GM10248 (cell line): ENCODE data around the gene TAF7.

Experiments used
- CTCF ChIA-PET: fragments of 300-600 bp; sonication (Branson Sonifier 250); formaldehyde crosslinking; extraction: SDS; loops from one replicate; lab custom pipeline; 2021; ENCODE audit warnings: antibody characterized with exemption; lab: Yijun Ruan, JAX
- POLR2A ChIA-PET: fragments of 350-650 bp; sonication (Branson Sonifier 250); formaldehyde crosslinking; extraction: SDS; loops from one replicate; lab custom pipeline; 2020; ENCODE audit warnings: antibody characterized with exemption; lab: Yijun Ruan, JAX
- DNase-seq: peaks from one replicate; pipeline ENCODE4 v3.0.0; 2012; ENCODE audit errors: extremely low spot score
- CTCF ChIP-seq: IDR thresholded peaks from 2 replicates; pipeline ENCODE4 v1.5.1; 2012; ENCODE audit warnings: mild to moderate bottlenecking, low read depth; ENCODE audit errors: extremely low read depth, missing control alignments, control extremely low read depth

Gene TAF7

GRCh38 chr5:141272906-141273305 lies 47.7 kb downstream of the TAF7 start:
- CTCF ChIA-PET = interaction anchor here (0.8 to 0.9 kb wide), 2 partner anchors 132 to 291 kb away, joined by 3 read pairs; no protein-coding TSS in a partner anchor
- TF ChIP-seq CTCF = no peak
- POLR2A ChIA-PET = no interaction called here
- DNase-seq = no peak

GRCh38 chr5:141269195-141269594 lies 51.4 kb downstream of the TAF7 start:
- no peak for DNase-seq
- ChIA-PET POLR2A (no interaction called here), CTCF (no interaction called here)
- no peak for TF ChIP-seq CTCF
